SK-N-SH treated with all-trans-retinoic acid at 6 μM for 48 hours (cell line): ENCODE results near the gene PLXNA4.

Experiments
- ATAC-seq: fragments of 200-7000 bp; cut with Tn5 transposase; 3 replicates; pipeline ENCODE4 v1.9.1; 2020; ENCODE audit warnings: mild to moderate bottlenecking, moderate library complexity
- ARNTL ChIP-seq: fragments of 450-650 bp; formaldehyde crosslinking; IDR thresholded peaks from 2 replicates; pipeline ENCODE4 v1.5.0; 2020; ENCODE audit warnings: low read depth, mild to moderate bottlenecking, moderate library complexity, borderline replicate concordance
- BACH2 ChIP-seq: fragments of 250-450 bp; sonication (Bioruptor Pico); IDR thresholded peaks from 2 replicates; pipeline ENCODE4 v1.9.0; 2021; ENCODE audit warnings: mild to moderate bottlenecking, borderline replicate concordance
- CREB5 ChIP-seq: fragments of 250-450 bp; sonication (Bioruptor Pico); IDR thresholded peaks from 2 replicates; pipeline ENCODE4 v1.5.1; 2020; ENCODE audit warnings: low read depth, mild to moderate bottlenecking, moderate library complexity
- CSDC2 ChIP-seq: fragments of 250-450 bp; sonication (Bioruptor Pico); IDR thresholded peaks from 2 replicates; pipeline ENCODE4 v1.5.0; 2020; ENCODE audit warnings: mild to moderate bottlenecking, moderate library complexity
- ESRRG ChIP-seq: fragments of 250-450 bp; sonication (Bioruptor Pico); IDR thresholded peaks from 2 replicates; pipeline ENCODE4 v1.6.1; 2021; ENCODE audit warnings: mild to moderate bottlenecking
- GLIS3 ChIP-seq: fragments of 250-450 bp; sonication (Bioruptor Pico); IDR thresholded peaks from 2 replicates; pipeline ENCODE4 v1.5.0; 2020; ENCODE audit warnings: mild to moderate bottlenecking, moderate library complexity
- ISL1 ChIP-seq: fragments of 250-450 bp; sonication (Bioruptor Pico); IDR thresholded peaks from 2 replicates; pipeline ENCODE4 v2.1.2; 2022; ENCODE audit warnings: mild to moderate bottlenecking, moderate library complexity
- OSR1 ChIP-seq: fragments of 250-450 bp; sonication (Bioruptor Pico); IDR thresholded peaks from 2 replicates; pipeline ENCODE4 v1.8.0; 2022; ENCODE audit warnings: moderate library complexity, mild to moderate bottlenecking, inconsistent platforms
- POU6F1 ChIP-seq: fragments of 250-450 bp; sonication (Bioruptor Pico); IDR thresholded peaks from 2 replicates; pipeline ENCODE4 v1.8.0; 2021; ENCODE audit warnings: low read depth, mild to moderate bottlenecking, moderate library complexity, borderline replicate concordance
- PPARA ChIP-seq: fragments of 250-450 bp; sonication (Bioruptor Pico); IDR thresholded peaks from 2 replicates; pipeline ENCODE4 v1.5.0; 2020; ENCODE audit warnings: mild to moderate bottlenecking, borderline replicate concordance
- RARB ChIP-seq: fragments of 250-450 bp; sonication (Bioruptor Pico); IDR thresholded peaks from 2 replicates; pipeline ENCODE4 v1.8.0; 2021; ENCODE audit warnings: mild to moderate bottlenecking, moderate library complexity
- SNAI2 ChIP-seq: fragments of 250-450 bp; sonication (Bioruptor Pico); IDR thresholded peaks from 2 replicates; pipeline ENCODE4 v1.5.0; 2020; ENCODE audit warnings: mild to moderate bottlenecking, moderate library complexity
- TCF4 ChIP-seq: fragments of 250-450 bp; sonication (Bioruptor Pico); IDR thresholded peaks from 2 replicates; pipeline ENCODE4 v1.8.0; 2021; ENCODE audit warnings: mild to moderate bottlenecking, moderate library complexity, borderline replicate concordance
- TOX ChIP-seq: fragments of 250-450 bp; sonication (Bioruptor Pico); IDR thresholded peaks from 2 replicates; pipeline ENCODE4 v1.8.0; 2021; ENCODE audit warnings: mild to moderate bottlenecking, moderate library complexity, borderline replicate concordance
- ZC3H10 ChIP-seq: fragments of 250-450 bp; sonication (Bioruptor Pico); IDR thresholded peaks from 2 replicates; pipeline ENCODE4 v1.5.1; 2021; ENCODE audit warnings: mild to moderate bottlenecking, moderate library complexity
- ZFP3 ChIP-seq: fragments of 250-450 bp; sonication (Bioruptor Pico); IDR thresholded peaks from 2 replicates; pipeline ENCODE4 v1.5.0; 2020; ENCODE audit warnings: mild to moderate bottlenecking, moderate library complexity
- ZFP30 ChIP-seq: fragments of 450-650 bp; formaldehyde crosslinking; IDR thresholded peaks from 2 replicates; pipeline ENCODE4 v1.5.0; 2022; ENCODE audit warnings: mild to moderate bottlenecking, moderate library complexity
- ZNF70 ChIP-seq: fragments of 450-650 bp; formaldehyde crosslinking; IDR thresholded peaks from 2 replicates; pipeline ENCODE4 v1.5.0; 2020; ENCODE audit warnings: mild to moderate bottlenecking, moderate library complexity
- ZNF8 ChIP-seq: fragments of 450-650 bp; formaldehyde crosslinking; IDR thresholded peaks from 2 replicates; pipeline ENCODE4 v1.5.0; 2020; ENCODE audit warnings: mild to moderate bottlenecking, moderate library complexity
- TF ChIP-seq, protein P1 (sequence below): fragments of 250-450 bp; sonication (Bioruptor Pico); IDR thresholded peaks from 2 replicates; pipeline ENCODE4 v1.5.1; 2021; ENCODE audit warnings: mild to moderate bottlenecking, moderate library complexity
- TF ChIP-seq, protein P2 (sequence below): fragments of 250-450 bp; sonication (Bioruptor Pico); IDR thresholded peaks from 2 replicates; pipeline ENCODE4 v1.8.0; 2020; ENCODE audit warnings: mild to moderate bottlenecking, moderate library complexity, borderline replicate concordance

The PLXNA4 gene

DNA sequence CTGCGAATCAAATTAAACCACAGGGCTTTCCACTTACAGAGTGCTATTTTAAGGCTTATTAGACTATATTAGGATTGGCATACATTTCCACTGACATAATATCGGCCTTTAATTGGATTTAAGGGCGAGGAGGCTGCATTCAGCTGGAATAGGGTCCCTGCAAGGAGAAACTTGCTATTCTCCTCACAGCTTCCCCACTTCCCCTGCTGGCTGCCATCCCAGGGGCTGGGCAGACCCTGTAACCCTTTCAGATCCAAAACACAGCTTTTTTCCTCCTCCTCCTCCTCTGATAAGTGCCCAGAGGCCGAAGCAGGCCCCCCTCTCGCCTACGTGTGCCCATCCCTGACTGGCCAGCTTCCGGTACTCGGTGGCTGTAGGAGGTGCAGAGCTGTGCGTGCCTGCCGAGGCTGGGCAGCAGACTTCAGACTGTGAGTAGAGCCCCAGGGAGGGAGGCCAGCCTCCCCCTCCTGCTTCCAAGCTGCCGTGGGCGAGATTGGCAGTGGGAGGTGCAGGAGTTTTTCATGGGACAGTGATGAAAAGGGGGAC, 224.2 kb downstream of the PLXNA4 start:
- TF ChIP-seq SNAI2 (CRISPR knock-in tag) (peak; percentile 62; the same call in 1 of the 2 replicates), ZFP30 (no peak), ISL1 (peak; percentile 89), ESRRG (CRISPR knock-in tag) (0 out of 2 replicates have a peak, but pooled peaks have one; percentile 40), CREB5 (CRISPR knock-in tag) (peak; percentile 78), TCF4 (CRISPR knock-in tag) (no peak)
- peak; percentile 38 for ATAC-seq

DNA sequence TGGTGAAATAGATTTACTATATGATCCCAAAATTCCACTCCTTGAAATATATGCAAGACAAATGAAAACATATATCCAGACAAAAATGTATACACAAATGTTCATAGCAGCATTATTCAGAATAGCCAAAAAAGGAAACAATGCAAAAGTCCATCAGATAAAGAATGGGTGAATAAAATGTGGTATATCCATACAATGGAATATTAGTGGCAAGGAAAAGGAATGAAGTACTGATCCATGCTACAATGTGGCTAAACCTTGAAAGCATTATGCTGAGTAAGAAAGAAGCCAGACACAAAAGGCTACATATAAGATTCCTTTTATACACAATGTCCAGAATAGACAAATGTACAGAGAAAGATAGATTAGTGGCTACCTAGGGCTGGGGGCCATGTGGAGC, 225.5 kb downstream of the PLXNA4 start:
- ATAC-seq = no peak
- TF ChIP-seq ISL1 (no peak), ZNF8 (CRISPR knock-in tag) (peak; percentile 98)
- TF ChIP-seq, all 23 proteins: peak for 1

DNA sequence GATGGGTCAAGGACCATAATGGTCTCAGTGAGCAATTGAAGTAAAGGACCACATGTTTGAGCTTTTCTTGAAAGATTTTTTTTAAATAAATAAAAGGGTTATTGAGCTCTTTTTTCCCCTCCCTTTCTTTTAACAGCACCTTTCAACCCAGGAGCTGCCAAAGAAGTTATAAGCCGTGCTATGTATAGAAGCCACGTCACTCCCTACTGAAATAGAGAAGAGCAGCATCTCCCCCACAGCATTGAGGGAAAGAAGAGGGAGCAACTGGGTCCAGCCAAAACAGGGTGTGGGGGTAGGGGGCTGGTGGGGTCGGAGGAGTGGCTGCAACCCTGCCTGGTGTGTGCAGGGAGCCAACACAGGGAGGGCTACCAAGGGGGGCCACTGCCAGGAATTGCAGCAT, 227.2 kb downstream of the PLXNA4 start:
- TF ChIP-seq CSDC2 (CRISPR knock-in tag) = no peak
- TF ChIP-seq PPARA = no peak
- TF ChIP-seq SNAI2 (CRISPR knock-in tag) = no peak
- TF ChIP-seq ZC3H10 (CRISPR knock-in tag) = no peak
- TF ChIP-seq ZNF8 (CRISPR knock-in tag) = no peak
- TF ChIP-seq, protein P1, sequence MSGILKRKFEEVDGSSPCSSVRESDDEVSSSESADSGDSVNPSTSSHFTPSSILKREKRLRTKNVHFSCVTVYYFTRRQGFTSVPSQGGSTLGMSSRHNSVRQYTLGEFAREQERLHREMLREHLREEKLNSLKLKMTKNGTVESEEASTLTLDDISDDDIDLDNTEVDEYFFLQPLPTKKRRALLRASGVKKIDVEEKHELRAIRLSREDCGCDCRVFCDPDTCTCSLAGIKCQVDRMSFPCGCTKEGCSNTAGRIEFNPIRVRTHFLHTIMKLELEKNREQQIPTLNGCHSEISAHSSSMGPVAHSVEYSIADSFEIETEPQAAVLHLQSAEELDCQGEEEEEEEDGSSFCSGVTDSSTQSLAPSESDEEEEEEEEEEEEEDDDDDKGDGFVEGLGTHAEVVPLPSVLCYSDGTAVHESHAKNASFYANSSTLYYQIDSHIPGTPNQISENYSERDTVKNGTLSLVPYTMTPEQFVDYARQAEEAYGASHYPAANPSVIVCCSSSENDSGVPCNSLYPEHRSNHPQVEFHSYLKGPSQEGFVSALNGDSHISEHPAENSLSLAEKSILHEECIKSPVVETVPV (CRISPR knock-in tag) = no peak
- no peak for ATAC-seq

DNA sequence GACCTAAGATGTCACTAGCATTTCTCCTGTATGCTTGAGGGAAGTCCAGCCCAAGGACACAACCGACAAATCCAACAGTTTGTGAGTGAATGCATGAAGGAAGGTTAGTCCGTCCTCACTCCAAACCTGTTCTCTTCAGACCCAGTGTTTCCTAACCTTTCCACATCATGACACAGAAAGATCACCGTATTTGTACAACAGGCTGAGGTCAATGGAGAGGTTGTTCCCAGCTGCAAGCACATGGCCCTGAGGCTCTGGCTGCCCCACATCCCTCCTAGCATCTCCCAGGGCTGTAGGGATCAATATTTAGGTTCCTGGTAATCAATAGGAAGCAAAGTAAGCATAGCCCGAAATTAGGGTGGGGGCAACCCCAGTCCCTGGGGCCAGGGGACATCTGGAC, 227.9 kb downstream of the PLXNA4 start:
- no peak for ATAC-seq
- TF ChIP-seq OSR1 (CRISPR knock-in tag) (no peak), BACH2 (CRISPR knock-in tag) (no peak), TCF4 (CRISPR knock-in tag) (no peak), ISL1 (no peak), CSDC2 (CRISPR knock-in tag) (no peak), TOX (CRISPR knock-in tag) (no peak), ZNF70 (CRISPR knock-in tag) (no peak), ESRRG (CRISPR knock-in tag) (no peak), GLIS3 (CRISPR knock-in tag) (no peak), ZFP3 (CRISPR knock-in tag) (no peak), SNAI2 (CRISPR knock-in tag) (no peak), ZNF8 (CRISPR knock-in tag) (no peak), RARB (CRISPR knock-in tag) (no peak), POU6F1 (CRISPR knock-in tag) (no peak), ARNTL (CRISPR knock-in tag) (no peak), CREB5 (CRISPR knock-in tag) (no peak), ZC3H10 (CRISPR knock-in tag) (no peak)
- TF ChIP-seq, protein P2, sequence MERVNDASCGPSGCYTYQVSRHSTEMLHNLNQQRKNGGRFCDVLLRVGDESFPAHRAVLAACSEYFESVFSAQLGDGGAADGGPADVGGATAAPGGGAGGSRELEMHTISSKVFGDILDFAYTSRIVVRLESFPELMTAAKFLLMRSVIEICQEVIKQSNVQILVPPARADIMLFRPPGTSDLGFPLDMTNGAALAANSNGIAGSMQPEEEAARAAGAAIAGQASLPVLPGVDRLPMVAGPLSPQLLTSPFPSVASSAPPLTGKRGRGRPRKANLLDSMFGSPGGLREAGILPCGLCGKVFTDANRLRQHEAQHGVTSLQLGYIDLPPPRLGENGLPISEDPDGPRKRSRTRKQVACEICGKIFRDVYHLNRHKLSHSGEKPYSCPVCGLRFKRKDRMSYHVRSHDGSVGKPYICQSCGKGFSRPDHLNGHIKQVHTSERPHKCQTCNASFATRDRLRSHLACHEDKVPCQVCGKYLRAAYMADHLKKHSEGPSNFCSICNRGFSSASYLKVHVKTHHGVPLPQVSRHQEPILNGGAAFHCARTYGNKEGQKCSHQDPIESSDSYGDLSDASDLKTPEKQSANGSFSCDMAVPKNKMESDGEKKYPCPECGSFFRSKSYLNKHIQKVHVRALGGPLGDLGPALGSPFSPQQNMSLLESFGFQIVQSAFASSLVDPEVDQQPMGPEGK (CRISPR knock-in tag) = no peak
- TF ChIP-seq, protein P1 (CRISPR knock-in tag) = no peak
